COLO668 (cell line): Measurements from ENCODE around the gene CHRNB1.
A peak's percentile ranks its signal among the peaks of the same experiment; 100 is the strongest.

Experiments used
- DNase-seq: peaks from one replicate; lab custom pipeline; 2025; ENCODE audit not compliant: unreplicated experiment; lab: John Stamatoyannopoulos, UW

Gene CHRNB1

DNA sequence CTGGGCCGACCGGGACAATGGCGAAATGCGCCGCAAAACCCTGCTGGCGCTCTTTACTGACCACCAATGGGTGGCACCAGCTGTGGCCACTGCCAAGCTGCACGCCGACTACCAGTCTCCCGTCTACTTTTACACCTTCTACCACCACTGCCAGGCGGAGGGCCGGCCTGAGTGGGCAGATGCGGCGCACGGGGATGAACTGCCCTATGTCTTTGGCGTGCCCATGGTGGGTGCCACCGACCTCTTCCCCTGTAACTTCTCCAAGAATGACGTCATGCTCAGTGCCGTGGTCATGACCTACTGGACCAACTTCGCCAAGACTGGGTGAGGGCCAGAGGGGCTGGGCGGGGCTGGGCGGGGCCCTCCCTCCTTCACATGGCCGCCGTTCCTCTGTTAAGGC, 29.1 kb upstream of the CHRNB1 start:
- no peak for DNase-seq

DNA sequence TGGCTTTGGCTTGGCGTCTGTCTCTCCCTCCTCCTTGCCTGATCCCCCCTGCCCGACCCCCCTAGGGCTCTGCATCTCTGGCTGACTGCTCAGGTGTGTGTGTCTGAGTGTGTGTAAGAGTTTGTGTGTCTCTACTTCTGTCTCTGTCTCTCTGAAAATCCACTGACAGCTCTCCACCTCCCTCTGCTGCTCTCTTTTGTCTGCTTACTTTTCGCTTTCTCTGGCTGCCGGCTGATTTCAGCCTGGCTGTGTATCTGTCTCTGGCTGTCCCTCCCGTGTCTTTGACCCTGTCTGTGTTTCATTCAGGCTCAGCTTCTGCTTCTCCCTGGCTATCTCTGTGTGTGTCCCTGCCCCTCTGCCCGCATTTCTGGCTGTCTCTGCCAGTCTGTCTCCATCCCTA, 28.5 kb upstream of the CHRNB1 start:
- DNase-seq: no peak

DNA sequence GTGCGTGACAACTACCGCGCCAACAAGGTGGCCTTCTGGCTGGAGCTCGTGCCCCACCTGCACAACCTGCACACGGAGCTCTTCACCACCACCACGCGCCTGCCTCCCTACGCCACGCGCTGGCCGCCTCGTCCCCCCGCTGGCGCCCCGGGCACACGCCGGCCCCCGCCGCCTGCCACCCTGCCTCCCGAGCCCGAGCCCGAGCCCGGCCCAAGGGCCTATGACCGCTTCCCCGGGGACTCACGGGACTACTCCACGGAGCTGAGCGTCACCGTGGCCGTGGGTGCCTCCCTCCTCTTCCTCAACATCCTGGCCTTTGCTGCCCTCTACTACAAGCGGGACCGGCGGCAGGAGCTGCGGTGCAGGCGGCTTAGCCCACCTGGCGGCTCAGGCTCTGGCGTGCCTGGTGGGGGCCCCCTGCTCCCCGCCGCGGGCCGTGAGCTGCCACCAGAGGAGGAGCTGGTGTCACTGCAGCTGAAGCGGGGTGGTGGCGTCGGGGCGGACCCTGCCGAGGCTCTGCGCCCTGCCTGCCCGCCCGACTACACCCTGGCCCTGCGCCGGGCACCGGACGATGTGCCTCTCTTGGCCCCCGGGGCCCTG, 27.7 kb upstream of the CHRNB1 start:
- no peak for DNase-seq

DNA sequence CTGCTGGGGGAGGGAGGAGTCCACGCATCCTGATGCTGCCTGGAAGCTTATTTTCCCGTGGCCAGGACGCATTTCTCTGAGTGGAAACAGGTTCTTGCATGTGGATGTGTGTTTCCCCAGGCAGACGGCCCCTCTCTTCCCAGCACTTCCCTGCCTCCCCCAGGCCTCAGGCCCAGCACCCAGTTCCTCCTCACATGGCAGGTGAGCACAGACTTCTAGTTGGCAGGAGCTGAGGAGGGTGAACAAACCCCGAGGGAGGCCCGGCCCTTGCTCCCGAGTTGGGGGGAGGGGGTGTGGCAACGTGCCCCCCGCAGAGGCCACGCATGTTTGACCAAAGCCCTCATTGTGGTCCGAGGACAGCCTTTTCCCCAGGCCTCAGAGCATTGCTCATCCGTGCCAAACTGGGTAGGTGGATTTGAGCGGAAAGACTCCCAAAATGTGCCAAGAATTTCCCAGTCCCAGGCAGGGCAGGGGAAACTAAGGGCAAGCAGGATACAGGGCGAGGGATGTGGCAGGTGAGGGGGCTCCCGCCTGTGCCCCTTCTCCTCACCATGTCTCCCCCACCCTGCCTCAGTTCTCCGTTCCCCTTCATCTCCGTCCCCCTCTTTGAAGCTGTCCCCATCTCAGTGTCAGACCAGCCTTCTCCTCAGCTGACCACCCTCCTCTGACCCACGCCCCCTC, 26.2 kb upstream of the CHRNB1 start:
- no peak for DNase-seq

DNA sequence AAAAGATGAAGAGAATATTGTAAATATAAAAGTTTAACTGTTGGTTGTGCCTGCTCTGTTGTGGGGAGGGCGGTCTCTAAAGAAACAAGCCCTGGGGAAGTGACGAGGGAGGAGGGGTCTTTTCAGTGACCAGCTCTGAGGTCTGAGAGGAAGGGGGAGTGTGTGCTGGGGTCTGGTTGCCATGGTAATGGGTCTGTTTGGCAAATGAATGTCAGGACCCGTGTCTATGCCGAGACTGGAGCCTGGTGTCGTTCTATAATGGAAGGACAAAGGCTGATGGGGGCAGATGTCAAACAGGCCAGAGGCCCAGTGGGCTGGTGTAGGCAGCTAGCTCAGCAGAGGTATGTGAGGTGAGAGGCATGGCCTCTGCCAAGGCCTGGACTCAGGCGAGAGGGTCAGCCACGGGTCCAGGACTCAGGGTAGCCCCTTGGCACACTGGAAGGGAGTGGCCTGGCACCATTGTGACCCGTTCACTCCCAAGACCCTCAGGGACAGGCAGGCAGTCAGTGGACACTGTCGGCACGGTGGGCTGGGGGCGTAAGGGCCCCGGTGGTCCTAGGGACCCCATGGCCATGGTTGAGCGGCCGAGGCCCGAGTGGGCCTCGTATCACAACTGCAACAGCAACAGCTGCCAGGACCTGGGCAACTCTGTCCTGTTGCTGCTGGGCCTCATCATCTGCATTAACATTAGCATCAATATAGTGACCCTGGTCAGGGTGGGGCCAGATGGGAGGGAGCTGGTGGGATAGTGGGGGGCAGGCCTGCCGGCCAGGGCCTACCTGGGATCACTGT, 24.8 kb upstream of the CHRNB1 start, which contains the start of gene SPEM1:
TSS of gene SPEM1 (plus strand) at position 506 of the 792 bp plus-strand sequence. CDS start at position 567, 61 bp downstream.
- DNase-seq: no peak

DNA sequence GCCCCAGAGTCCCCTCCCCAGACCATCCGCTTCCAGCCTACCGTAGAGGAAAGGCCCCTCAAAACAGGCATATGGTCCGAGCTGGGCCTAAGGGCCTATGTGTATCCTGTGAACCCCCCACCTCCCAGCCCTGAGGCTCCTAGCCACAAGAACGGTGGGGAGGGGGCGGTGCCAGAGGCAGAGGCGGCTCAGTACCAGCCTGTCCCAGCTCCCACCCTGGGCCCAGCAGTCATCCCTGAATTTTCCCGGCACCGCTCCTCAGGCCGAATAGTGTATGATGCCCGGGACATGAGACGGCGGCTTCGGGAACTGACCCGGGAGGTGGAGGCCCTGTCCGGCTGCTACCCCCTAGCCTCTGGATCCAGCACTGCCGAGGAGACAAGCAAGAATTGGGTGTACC, 23.7 kb upstream of the CHRNB1 start:
- no peak for DNase-seq

DNA sequence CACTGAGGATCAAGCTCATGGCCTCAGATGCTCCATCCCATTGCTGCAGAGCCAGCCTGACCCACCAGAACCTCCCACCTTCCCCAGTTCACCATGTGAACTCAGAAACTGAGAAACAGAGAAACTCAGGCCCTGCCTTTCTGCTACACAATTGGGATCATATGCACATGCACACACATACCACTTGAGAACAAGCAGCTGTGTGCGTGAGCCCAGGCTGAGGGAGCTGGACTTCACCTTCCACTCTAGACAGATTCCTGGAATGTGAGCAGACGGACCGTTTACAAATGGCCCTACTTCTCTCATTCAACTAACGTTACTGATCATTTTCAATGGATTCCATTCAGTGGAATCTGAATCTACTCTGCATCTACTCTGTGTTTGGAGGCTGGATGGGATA, 21.2 kb upstream of the CHRNB1 start:
- no peak for DNase-seq

DNA sequence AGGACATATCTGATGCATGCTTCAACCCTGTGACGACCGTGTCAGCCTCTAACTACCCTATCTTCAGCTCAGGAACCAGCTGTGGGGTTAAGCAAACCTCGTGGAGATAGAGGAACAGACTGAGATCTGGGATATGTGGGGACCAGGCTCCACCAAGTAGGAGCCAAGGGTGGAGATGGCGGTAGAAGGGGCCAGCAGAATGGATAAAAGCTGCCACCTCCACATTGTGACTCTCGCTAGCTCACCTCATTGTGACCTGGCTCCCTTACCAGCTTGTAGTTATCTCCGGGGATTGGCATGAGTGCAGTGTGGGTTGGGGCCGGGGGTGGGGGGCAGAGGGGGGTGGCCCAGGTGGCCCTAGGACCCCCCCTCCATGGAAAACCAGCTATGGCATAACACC, 19.5 kb upstream of the CHRNB1 start, which contains the start of gene SPEM2:
TSS of gene SPEM2 (plus strand) at position 301 of the 400 bp plus-strand sequence. CDS start at position 374, 73 bp downstream.
- no peak for DNase-seq

DNA sequence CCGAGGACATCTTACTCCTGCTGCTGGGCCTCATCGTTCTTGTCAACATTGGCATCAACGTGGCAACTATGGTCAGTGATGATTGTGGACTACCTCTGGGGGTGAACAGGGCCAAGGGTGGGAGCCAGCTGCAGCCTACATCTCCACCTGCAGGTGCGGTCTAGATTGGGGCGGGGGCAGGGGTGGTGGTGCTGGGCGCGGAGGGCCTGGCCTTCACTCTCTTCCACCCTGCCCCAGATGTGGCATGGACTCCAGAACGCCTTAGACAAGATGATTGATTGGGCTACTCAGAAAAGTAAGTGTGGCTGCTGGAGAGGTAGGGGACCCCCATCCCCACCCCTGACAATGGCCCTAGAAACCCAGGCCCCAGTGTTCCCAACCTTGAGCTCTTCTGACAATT, 19.1 kb upstream of the CHRNB1 start:
- no peak for DNase-seq

DNA sequence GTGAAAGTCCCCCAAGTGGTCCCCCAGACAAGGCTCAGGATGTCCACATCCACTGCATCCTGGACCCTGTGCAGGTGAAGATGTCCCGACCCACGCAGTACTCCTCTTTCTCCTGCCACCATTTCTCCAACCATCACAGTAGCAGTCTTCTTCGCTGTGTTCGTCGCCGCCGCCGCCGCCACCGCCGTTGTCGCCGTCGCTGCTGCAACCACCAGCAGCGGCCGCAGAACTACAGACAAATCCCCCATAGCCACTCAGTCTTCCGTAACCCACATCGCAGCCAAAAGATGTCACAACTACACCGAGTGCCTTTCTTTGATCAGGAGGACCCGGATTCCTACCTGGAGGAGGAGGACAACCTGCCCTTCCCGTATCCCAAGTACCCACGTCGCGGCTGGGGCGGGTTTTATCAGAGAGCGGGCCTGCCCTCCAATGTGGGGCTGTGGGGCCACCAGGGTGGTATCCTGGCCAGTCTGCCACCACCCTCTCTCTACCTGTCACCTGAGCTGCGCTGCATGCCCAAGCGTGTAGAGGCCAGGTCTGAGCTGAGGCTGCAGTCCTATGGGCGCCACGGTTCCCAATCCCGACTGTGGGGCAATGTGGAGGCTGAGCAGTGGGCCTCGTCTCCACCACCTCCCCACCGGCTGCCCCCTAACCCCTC, 18.5 kb upstream of the CHRNB1 start:
- DNase-seq: no peak

DNA sequence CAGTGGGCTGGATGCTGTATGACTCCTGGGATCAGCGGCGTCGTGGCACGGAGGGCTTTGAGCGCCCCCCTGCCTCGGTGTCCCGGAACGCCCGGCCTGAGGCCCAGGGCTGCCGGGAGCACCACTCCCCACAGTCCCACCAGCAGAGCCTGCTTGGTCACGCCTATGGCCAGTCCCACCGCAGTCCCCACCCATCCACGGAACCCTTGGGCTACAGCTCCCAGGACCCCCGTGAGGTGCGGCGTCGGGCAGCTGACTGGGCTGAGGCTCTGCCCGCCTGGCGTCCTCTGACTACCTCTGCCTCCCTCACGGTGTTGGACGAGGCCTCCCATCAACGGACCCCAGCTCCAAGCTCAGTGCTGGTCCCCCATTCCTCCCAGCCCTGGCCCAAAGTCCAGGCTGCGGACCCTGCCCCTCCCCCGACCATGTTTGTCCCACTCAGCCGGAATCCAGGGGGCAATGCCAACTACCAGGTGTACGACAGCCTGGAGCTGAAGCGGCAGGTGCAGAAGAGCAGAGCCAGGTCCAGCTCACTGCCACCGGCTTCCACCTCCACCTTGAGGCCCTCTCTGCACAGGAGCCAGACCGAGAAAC, 17.9 kb upstream of the CHRNB1 start:
- no peak for DNase-seq

DNA sequence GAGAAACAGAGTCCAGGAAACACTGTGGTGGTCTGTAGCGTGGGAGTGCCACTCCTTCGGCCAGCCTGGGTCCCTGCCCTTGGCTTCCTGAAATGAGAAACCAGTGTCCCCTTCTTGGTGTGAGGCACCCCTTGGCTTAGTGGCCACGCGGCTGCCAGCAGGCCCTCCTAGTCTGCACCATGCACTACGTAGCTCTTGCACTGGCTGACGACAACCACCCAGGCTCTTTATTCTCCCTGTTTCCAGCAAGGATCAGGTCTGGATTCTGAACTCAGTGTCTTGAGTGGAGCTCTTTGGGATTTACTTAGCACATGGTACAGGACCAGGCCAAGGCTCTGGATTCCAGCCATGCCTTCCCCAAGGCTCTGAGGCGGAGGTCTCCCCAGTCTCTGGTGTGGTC, 17.3 kb upstream of the CHRNB1 start:
- no peak for DNase-seq

DNA sequence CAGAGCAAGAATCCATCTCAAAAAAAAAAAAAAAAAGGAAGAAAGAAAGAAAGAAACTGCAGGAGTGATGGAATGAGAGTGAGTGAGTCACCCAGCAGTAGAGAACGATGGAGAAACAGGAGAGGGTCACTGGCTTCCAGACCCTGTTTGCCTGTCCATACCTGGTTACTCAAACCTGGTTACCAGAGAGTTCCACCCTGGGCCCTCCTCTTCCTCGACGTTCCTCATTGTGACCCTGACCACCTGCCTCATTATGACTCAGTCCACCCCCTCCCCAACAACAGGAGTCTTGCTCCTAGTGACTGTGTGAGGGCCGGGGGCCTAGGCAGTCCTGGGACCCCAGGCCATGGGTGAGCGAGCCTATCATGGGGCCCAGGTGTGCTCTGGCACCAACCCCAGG, 16.3 kb upstream of the CHRNB1 start, which contains the start of gene SPEM3:
TSS of gene SPEM3 (plus strand) at position 301 of the 400 bp plus-strand sequence. CDS start at position 347, 46 bp downstream.
- DNase-seq: no peak

DNA sequence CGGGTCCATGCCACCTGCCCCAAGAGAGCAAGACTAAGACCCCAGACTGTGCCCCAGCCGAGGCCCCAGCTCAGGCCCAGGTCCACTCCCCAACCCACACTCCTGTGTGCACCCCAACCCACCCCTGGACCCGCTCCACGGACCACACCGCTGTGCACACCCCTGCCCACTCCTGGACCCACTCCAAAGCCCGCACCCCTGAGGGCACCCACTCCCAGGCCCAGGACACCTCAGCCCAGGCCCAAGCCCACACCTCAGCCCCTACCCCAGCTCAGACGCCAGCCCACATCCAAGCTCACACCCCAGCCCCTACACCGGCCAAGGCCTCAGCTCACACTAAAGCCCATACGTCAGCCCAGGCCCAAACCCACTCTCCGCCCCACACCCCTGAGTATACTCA, 15.1 kb upstream of the CHRNB1 start:
- no peak for DNase-seq

DNA sequence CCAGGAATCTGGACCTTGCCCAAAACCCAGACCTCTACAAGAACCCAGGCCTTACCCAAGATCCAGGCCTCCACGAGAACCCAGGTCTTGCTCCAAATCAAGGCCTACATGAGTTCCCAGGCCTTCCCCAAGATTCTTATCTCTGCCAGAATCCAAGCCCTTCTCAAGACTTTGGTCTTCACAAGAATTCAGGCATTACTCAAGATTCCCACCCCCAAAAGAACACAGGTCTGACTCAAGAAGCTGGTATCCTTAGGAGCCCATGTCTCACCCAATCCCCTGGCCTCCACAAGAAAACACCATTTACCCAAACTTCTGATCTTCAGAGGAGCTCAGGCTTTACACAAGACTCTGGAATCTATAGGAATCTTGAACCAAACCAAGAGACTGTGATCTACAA, 13.6 kb upstream of the CHRNB1 start:
- DNase-seq: no peak

DNA sequence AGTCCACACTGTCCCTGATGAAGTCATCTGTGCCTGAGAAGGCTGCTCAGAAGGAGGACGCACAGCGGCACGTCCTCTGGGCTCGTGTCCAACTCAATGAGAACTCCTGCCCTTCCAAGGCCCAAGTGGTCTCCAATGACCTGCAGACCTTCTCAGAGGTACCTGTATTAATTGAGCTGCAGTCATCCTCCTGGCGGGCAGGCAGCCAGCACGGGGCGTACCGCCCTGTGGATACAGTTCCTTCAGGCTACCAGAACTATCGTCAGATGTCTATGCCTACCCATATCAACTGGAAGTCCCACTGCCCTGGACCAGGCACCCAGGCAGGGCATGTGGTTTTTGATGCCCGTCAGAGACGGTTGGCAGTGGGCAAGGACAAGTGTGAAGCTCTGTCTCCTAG, 12.6 kb upstream of the CHRNB1 start:
- no peak for DNase-seq

DNA sequence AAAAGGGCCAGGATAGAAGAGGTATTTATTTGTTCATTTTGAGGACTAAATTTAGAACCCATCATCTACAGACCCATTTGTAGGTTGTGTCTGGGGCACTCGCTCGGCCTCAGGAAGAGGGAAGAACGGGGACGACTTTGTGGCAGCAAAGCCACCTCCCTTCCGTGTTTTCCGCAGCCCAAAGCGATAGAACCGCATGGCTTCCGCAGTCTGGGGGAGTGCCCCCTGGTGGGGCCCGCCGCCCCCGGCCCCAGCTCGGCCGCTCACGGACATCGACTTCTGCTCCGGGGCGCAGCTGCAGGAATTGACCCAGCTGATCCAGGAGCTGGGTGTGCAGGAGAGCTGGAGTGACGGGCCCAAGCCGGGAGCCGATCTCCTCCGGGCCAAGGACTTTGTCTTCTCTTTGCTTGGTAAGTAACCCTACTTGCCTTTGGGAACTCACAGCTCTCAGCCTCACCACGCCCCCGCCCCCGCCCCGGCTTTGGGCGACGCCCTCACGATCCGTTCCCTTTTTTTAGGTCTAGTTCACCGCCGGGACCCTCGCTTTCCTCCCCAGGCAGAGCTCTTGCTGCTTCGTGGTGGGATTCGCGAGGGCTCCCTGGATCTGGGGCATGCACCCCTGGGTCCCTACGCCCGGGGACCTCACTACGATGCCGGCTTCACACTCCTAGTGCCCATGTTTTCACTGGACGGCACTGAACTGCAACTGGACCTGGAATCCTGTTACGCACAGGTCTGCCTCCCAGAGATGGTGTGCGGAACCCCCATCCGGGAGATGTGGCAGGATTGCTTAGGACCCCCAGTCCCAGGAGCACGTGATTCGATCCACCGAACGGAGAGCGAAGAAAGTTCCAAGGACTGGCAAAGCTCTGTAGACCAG, 8.9 kb upstream of the CHRNB1 start:
- peak; percentile 36 for DNase-seq

DNA sequence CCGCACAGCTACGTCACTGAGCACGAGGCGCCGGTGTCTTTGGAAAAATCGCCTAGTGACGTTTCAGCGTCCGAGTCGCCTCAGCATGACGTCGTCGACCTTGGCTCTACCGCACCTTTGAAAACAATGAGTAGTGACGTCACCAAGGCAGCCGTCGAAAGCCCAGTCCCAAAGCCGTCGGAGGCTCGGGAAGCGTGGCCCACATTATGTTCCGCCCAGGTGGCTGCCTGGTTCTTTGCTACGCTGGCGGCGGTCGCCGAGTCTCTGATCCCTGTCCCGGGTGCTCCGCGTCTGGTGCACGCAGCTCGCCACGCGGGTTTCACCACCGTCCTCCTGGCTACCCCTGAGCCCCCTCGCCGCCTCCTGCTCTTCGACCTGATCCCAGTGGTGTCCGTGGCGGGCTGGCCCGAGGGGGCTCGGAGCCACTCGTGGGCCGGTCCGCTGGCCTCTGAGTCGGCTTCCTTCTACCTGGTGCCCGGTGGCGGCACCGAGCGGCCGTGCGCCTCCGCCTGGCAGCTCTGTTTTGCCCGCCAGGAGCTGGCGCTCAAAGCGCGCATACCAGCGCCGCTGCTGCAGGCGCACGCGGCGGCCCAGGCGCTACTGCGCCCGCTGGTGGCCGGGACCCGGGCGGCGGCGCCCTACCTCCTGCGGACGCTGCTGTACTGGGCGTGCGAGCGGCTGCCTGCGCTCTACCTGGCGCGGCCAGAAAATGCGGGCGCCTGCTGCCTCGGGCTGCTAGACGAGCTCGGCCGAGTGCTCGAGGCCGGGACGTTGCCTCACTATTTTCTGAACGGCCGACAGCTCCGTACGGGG, 8.1 kb upstream of the CHRNB1 start:
- peak; percentile 41 for DNase-seq

DNA sequence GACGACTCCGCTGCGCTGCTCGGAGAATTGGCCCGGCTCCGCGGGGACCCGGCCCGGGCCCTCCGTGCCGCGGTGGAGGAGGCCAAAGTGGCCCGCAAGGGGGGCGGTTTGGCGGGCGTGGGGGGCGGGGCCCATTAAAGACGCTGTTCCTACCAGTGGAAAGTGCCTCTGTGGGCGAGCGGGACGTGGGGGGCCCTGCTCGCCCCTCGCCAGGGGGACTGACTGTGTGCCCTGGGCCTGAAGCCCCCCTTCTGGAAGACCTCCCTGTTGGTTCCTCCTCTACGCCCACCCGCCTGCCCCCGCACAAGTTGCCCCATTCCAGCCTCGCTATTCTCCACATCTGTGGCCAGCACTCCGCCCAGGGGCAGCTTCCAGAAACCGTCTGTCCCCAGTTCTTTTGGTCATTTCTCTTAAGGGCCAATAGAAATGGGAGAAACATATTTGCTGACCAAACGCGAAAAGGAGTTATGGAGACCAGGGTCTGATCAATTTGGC, 7.4 kb upstream of the CHRNB1 start:
- DNase-seq: no peak
